Tibial artery (tissue), 4 donors: ENCODE data around the gene VSIR.
A peak's percentile ranks its signal among the peaks of the same experiment; 100 is the strongest.

Experiments used
- DNase-seq, 2 donors: peaks; one replicate each; pipeline ENCODE4 v3.0.0-alpha.2; 2019
- H3K27ac ChIP-seq, 2 donors: fragments of 200-600 bp; sonication (generic) in 1 of 2; 1 replicate in 1 of 2; 2 replicates in 1 of 2; pipeline ENCODE4 v1.5.1; 2018 to 2019; ENCODE audit warnings: mild to moderate bottlenecking in 1 of 2
- H3K27me3 ChIP-seq, 2 donors: fragments of 200-600 bp; sonication (generic) in 1 of 2; one replicate each; pipeline versions ENCODE4 v1.5.1 to v1.6.0; 2016 to 2019
- H3K36me3 ChIP-seq, 3 donors: fragments of 200-600 bp; sonication (generic) in 2 of 3; one replicate each; pipeline ENCODE4 v1.5.1; 2016 to 2019; ENCODE audit warnings: mild to moderate bottlenecking in 2 of 3
- H3K4me1 ChIP-seq, 4 donors: fragments of 200-600 bp; sonication (generic) in 2 of 4; 1 replicate in 3 of 4; 2 replicates in 1 of 4; pipeline ENCODE4 v1.5.1; 2016 to 2019
- H3K4me3 ChIP-seq, 2 donors: fragments of 200-600 bp; sonication (generic) in 1 of 2; 1 replicate in 1 of 2; 2 replicates in 1 of 2; pipeline ENCODE4 v1.5.1; 2018 to 2019; ENCODE audit warnings: mild to moderate bottlenecking in 2 of 2
- H3K9me3 ChIP-seq, 3 donors: fragments of 200-600 bp; sonication (generic) in 1 of 3; one replicate each; pipeline ENCODE4 v1.5.1; 2016 to 2019
- intact Hi-C: fragments of 100-400 bp; cut with DNase I; formaldehyde crosslinking; loops from one replicate; pipeline ENCODE4 v1.15.0; 2023; ENCODE audit warnings: low total_unique reads
- TF ChIP-seq, protein P1 (sequence below), 2 experiments: fragments of 200-600 bp in 1 of 2; fragments of 450-650 bp in 1 of 2; IDR thresholded peaks; one replicate each; pipeline ENCODE4 v1.5.1; 2017 to 2019; ENCODE audit warnings: antibody characterized with exemption in 2 of 2, mild to moderate bottlenecking in 1 of 2, moderate library complexity in 1 of 2

VSIR gene

GRCh38 chr10:71734797-71735196, 38.5 kb downstream of the VSIR start:
- no peak for DNase-seq
- H3K36me3 ChIP-seq: no peaks in the 10 kb centered on the region
- intact Hi-C loops: no loop called here
- no peaks in the 10 kb centered on the region for H3K27me3 ChIP-seq
- peaks cover 0 to 9% (median 1%) of the 10 kb centered on the region in 4 donors for H3K4me1 ChIP-seq
- H3K4me3 ChIP-seq: no peak overlapping the region
- no peaks in the 10 kb centered on the region for H3K9me3 ChIP-seq
- TF ChIP-seq, protein P1, sequence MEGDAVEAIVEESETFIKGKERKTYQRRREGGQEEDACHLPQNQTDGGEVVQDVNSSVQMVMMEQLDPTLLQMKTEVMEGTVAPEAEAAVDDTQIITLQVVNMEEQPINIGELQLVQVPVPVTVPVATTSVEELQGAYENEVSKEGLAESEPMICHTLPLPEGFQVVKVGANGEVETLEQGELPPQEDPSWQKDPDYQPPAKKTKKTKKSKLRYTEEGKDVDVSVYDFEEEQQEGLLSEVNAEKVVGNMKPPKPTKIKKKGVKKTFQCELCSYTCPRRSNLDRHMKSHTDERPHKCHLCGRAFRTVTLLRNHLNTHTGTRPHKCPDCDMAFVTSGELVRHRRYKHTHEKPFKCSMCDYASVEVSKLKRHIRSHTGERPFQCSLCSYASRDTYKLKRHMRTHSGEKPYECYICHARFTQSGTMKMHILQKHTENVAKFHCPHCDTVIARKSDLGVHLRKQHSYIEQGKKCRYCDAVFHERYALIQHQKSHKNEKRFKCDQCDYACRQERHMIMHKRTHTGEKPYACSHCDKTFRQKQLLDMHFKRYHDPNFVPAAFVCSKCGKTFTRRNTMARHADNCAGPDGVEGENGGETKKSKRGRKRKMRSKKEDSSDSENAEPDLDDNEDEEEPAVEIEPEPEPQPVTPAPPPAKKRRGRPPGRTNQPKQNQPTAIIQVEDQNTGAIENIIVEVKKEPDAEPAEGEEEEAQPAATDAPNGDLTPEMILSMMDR (IDR thresholded peaks at IDR 0.05): no peak
- no peak overlapping the region for H3K27ac ChIP-seq

DNA sequence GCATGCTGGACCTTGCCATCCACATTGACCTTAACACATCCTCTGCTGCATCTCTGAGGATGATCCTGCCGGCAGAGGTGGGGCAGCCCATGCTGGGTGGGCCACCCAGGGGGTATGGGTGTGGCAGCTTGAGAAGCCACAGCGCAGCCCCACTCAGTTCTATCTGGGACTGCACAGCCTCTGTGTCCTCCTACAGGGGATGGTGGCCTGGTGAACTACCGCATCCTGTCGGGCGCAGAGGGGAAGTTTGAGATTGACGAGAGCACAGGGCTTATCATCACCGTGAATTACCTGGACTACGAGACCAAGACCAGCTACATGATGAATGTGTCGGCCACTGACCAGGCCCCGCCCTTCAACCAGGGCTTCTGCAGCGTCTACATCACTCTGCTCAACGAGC, 41.5 kb downstream of the VSIR start:
- Histone ChIP-seq H3K36me3 (no peaks in the 10 kb centered on the region), H3K27ac (no peak overlapping the region), H3K9me3 (no peaks in the 10 kb centered on the region), H3K4me1 (peaks cover 0 to 31% (median 26%) of the 10 kb centered on the region in 4 donors), H3K27me3 (no peaks in the 10 kb centered on the region), H3K4me3 (no peak overlapping the region)
- TF ChIP-seq, protein P1 (IDR thresholded peaks at IDR 0.05): no peak
- DNase-seq: no peak
- intact Hi-C loops: no loop called here

DNA sequence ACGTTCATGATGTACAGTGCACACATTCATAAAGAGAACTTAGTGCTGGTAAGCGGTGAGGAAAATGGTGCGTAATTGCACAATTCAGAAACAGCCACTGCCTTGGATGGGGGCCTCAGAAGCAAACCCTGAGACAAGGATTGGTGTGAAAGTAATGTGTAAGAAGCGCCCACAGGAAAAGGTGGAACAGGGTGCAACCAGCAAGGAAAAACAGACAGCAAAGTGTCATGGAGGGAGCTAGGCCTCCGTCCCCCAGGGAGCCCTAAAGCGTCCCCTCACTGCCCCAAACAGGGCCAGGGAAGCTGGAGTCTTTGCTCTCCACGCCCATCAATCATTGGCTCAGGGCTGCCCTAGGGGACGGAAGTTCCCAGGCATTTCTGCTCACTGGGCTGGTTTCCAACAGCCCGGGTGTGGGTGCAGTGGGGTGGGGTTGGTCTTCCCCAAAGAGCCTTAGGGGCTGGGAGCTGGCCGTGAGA, 44.1 kb downstream of the VSIR start:
- Histone ChIP-seq H3K27me3 (no peaks in the 10 kb centered on the region), H3K4me1 (peaks cover 0 to 35% (median 27%) of the 10 kb centered on the region in 4 donors), H3K27ac (peak overlapping the region in 1 of 2 donors; percentile 69), H3K4me3 (no peak overlapping the region), H3K9me3 (no peaks in the 10 kb centered on the region), H3K36me3 (no peaks in the 10 kb centered on the region)
- peak in 1 of 2 donors; percentile 60 for DNase-seq
- TF ChIP-seq, protein P1 (IDR thresholded peaks at IDR 0.05): no peak
- intact Hi-C loops: no loop called here

DNA sequence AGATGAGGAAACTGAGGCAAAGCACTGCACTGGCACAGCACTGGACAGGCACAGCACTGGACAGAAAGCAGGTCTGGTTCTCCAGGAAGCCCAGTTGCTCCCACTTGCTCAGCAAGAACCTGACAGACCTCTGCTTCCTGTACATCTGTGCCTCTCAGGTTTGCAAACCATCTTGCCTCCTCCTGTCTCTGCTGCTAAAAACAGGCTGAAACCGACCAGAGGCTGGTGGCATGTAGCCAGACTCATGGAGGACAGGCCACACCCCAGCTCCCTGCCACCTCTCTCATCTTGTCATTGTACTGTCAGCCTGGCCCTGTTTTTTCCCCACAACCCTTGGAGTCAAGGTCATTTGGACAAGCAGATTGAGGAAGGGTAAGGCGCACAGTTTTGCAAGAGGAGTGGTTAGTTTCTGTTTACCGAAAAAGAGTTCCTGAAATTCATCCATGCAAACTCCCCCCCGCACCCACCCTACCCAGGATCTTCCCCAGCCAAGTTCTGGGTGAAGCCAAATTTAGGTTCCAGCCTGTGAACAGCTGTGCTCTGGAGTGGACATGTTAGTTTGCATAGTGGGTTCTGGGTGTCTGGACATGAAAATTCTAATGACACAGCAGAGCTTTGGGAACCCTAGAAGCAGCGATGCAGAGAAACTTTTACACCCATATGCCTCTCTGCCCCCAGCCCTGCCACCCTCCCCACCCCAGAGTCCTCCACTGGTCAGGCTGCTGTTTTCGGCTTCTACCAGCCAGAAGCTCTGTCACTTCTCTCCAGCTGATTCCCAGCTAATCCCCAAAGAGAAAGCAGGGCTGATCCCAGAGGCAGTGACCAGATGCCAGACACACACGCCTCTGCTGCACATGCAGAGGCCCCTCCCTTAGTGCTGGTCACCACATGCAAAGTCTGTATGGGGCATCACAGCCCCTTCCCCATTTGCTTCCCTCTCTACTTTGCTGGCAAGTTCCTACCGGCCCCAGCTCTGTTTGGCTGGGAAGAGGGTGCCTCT, 45.3 kb downstream of the VSIR start:
- Histone ChIP-seq H3K36me3 (no peaks in the 10 kb centered on the region), H3K4me3 (no peak overlapping the region), H3K27ac (peak overlapping the region; percentile 55 to 69), H3K4me1 (peaks cover 0 to 35% (median 27%) of the 10 kb centered on the region in 4 donors), H3K9me3 (no peaks in the 10 kb centered on the region), H3K27me3 (no peaks in the 10 kb centered on the region)
- TF ChIP-seq, protein P1 (IDR thresholded peaks at IDR 0.05): no peak
- intact Hi-C loops: no loop called here
- peak in 1 of 2 donors; percentile 61 for DNase-seq

DNA sequence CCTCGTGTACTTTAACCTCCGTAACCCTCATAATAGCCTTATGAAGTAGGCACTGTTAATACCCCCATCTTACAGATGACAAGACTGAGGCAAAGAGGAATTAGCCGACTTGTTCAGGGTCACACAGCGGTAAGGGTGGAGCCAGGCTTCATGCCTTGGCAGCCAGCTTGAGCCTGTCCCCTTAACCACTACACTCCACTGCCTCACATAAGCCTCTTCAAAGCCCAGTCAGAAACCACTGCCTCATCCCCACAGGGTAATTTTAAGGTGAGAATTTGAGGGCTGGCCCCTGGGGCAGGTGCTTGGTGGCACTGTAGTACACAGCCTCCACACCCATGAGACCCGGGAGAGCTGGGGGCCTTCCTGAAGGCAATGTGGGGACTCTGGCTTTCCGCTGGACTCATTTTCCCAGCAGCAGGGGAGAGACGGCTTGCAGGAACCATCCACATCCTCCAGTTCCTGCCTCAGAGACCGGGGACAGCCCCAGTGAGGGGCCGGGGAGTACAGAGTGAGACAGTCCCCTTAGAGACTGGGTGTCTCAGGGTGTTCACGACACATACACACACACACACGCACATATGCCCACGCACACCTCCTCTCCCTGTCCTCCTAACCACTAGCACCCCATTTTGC, 46.1 kb downstream of the VSIR start:
- peaks cover 0 to 35% (median 27%) of the 10 kb centered on the region in 4 donors for H3K4me1 ChIP-seq
- no peaks in the 10 kb centered on the region for H3K36me3 ChIP-seq
- TF ChIP-seq, protein P1 (IDR thresholded peaks at IDR 0.05): no peak

More for the DNA sequence above, 46.1 kb downstream of the VSIR start:
- no peaks in the 10 kb centered on the region for H3K9me3 ChIP-seq
- no peak overlapping the region for H3K4me3 ChIP-seq
- peak overlapping the region; percentile 55 to 69 for H3K27ac ChIP-seq
- no peaks in the 10 kb centered on the region for H3K27me3 ChIP-seq
- intact Hi-C loops: no loop called here
- no peak for DNase-seq
